K562 (cell line): ENCODE results near the gene DGCR2.

Experiments
- POLR2AphosphoS2 ChIP-seq: IDR thresholded peaks from 2 replicates; pipeline ENCODE4 v1.6.1; 2012; ENCODE audit warnings: low read length, improper control_type of control experiment
- TF ChIP-seq, protein P1 (sequence below), 2 experiments: fragments of 200-800 bp in 1 of 2; sonication (Bioruptor generic) in 1 of 2; sonication (generic) in 1 of 2; formaldehyde crosslinking in 1 of 2; IDR thresholded peaks in 1 of 2; conservative IDR thresholded peaks in 1 of 2; 2 replicates each; pipeline versions ENCODE4 v1.5.0 to v1.6.1; 2016 to 2020; ENCODE audit warnings: missing compliant biosample characterization in 1 of 2, missing genetic modification characterization in 1 of 2, missing genetic modification reagents in 1 of 2

DNA sequence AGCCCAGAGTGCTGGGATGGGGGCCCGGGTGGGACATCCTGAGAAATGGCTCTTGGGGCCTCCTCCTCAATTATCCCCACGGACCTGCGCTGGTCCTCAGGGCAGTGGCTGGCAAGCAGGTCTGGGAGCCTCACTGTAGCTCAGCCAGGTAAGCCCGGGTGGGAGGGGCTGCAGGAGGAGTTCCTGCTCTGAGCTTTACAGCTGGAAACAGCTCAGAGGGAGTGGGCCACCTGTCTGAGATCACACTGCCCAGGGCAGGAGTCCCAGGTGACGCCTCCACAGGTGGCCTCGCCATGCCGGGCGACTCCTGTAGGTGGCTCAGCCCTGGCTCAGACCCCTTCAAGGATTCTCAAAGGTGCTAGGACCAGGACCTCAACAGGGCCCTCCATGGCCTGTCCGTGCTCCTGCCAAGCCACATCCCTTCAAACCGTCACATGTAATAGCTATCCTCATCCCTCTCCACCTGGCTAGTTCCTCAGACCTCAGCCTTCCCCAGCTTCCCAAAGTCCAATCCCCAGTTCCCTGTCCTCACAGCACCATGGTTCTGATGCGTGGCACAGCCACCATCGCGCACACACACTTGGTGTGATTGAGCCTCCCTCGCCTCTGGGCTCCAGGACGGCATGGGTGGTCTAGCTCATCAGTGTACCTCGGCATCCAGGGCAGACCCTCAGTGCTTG is 5.3 kb upstream of the DGCR2 start:
- no peak for TF ChIP-seq POLR2AphosphoS2
- TF ChIP-seq, protein P1, sequence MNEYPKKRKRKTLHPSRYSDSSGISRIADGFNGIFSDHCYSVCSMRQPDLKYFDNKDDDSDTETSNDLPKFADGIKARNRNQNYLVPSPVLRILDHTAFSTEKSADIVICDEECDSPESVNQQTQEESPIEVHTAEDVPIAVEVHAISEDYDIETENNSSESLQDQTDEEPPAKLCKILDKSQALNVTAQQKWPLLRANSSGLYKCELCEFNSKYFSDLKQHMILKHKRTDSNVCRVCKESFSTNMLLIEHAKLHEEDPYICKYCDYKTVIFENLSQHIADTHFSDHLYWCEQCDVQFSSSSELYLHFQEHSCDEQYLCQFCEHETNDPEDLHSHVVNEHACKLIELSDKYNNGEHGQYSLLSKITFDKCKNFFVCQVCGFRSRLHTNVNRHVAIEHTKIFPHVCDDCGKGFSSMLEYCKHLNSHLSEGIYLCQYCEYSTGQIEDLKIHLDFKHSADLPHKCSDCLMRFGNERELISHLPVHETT (CRISPR knock-in tag; conservative IDR thresholded peaks at IDR 0.05 in 1 of 2, IDR thresholded peaks at IDR 0.05 in 1 of 2), result no peak
